Endothelial cell of umbilical vein (primary cell): Measurements from ENCODE around the gene SIRPA.

ENCODE experiments used
- EZH2 ChIP-seq: IDR thresholded peaks from 2 replicates; pipeline ENCODE4 v1.6.1; 2012; ENCODE audit warnings: borderline replicate concordance, low read depth, mild to moderate bottlenecking, moderate library complexity, low read length, inconsistent platforms; ENCODE audit not compliant: severe bottlenecking
- FOS ChIP-seq: IDR thresholded peaks from 2 replicates; pipeline ENCODE4 v1.6.1; 2011; ENCODE audit warnings: mild to moderate bottlenecking, low read length, moderate library complexity, borderline replicate concordance; ENCODE audit not compliant: insufficient read depth
- GATA2 ChIP-seq: IDR thresholded peaks from 2 replicates; pipeline ENCODE4 v1.7.0; 2011; ENCODE audit warnings: low read depth, mild to moderate bottlenecking, moderate library complexity, mixed read lengths, low read length; ENCODE audit not compliant: insufficient read length, insufficient read depth
- JUN ChIP-seq: IDR thresholded peaks from 2 replicates; pipeline ENCODE4 v1.6.1; 2011; ENCODE audit warnings: borderline replicate concordance, low read depth; ENCODE audit not compliant: insufficient read length, insufficient read depth
- POLR2A ChIP-seq: IDR thresholded peaks from 2 replicates; pipeline ENCODE4 v1.6.1; 2012; ENCODE audit warnings: low read depth, mild to moderate bottlenecking, control low read depth, low read length
- POLR2AphosphoS5 ChIP-seq: IDR thresholded peaks from 2 replicates; pipeline ENCODE4 v1.6.1; 2012; ENCODE audit warnings: low read depth, mild to moderate bottlenecking, control low read depth, low read length, moderate library complexity; ENCODE audit not compliant: insufficient read depth
- TF ChIP-seq, protein P1 (sequence below), 2 donors: IDR thresholded peaks; 1 replicate in 1 of 2; 2 replicates in 1 of 2; pipeline ENCODE4 v1.5.1; 2011; ENCODE audit warnings: low read length in 2 of 2, mild to moderate bottlenecking in 2 of 2, moderate library complexity in 2 of 2, control low read depth in 1 of 2, inconsistent platforms in 1 of 2, low read depth in 1 of 2; ENCODE audit not compliant: insufficient read depth in 1 of 2; ENCODE audit errors: extremely low read depth in 1 of 2
- TF ChIP-seq, protein P2 (sequence below): IDR thresholded peaks from 2 replicates; pipeline ENCODE4 v1.6.1; 2011; ENCODE audit not compliant: insufficient read depth, insufficient read length

DNA sequence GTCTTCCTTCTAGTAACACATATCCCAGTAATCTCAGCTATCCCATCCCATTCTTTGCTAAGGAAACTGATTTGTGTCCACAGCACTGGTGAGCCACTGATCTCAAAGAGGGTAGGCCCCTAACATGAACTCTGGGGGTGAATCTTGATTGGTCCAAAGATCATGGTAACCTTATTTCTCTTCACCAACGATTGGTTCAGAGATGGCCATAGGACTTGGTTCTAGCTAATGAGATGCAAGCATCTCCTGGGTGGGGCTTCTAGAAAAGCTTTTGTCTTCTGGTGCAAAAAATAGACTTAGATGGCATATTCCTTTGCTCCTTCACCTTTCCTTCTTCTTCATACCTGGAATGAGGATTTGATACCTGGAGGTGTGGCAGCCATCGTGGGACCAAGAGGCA lies 43.8 kb upstream of the SIRPA start:
- TF ChIP-seq, protein P1, sequence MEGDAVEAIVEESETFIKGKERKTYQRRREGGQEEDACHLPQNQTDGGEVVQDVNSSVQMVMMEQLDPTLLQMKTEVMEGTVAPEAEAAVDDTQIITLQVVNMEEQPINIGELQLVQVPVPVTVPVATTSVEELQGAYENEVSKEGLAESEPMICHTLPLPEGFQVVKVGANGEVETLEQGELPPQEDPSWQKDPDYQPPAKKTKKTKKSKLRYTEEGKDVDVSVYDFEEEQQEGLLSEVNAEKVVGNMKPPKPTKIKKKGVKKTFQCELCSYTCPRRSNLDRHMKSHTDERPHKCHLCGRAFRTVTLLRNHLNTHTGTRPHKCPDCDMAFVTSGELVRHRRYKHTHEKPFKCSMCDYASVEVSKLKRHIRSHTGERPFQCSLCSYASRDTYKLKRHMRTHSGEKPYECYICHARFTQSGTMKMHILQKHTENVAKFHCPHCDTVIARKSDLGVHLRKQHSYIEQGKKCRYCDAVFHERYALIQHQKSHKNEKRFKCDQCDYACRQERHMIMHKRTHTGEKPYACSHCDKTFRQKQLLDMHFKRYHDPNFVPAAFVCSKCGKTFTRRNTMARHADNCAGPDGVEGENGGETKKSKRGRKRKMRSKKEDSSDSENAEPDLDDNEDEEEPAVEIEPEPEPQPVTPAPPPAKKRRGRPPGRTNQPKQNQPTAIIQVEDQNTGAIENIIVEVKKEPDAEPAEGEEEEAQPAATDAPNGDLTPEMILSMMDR (IDR thresholded peaks at IDR 0.05; ENCODE audit: extremely low read depth in 1 of 2, insufficient read depth in 1 of 2, low read depth in 1 of 2, low read length in 2 of 2), result no peak
- TF ChIP-seq POLR2AphosphoS5, result no peak
- TF ChIP-seq POLR2A, result no peak
- TF ChIP-seq, protein P2, sequence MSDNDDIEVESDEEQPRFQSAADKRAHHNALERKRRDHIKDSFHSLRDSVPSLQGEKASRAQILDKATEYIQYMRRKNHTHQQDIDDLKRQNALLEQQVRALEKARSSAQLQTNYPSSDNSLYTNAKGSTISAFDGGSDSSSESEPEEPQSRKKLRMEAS, result no peak
- TF ChIP-seq EZH2, result no peak
- TF ChIP-seq JUN, result no peak
- TF ChIP-seq GATA2, result no peak
- no peak for TF ChIP-seq FOS
